GM23248 (cell line): ENCODE measurements around the gene FYB2. TPM values are rescaled to one million over a fixed set of nuclear protein-coding genes. Genes with fewer than 3 reads are reported as not detected.

Source experiments
- DNase-seq: peaks from one replicate; pipeline ENCODE4 v3.0.0-alpha.2; 2015
- H2AFZ ChIP-seq: fragments of 200-600 bp; sonication (generic); 2 replicates; pipeline ENCODE4 v1.6.1; 2016; ENCODE audit warnings: antibody characterized with exemption
- H3F3A ChIP-seq: fragments of 200-600 bp; sonication (generic); 2 replicates; pipeline ENCODE4 v1.6.1; 2016; ENCODE audit warnings: mild to moderate bottlenecking, antibody characterized with exemption, mixed run types; ENCODE audit not compliant: insufficient read depth
- H3K27ac ChIP-seq: fragments of 200-600 bp; sonication (generic); 2 replicates; pipeline ENCODE4 v1.5.1; 2016; ENCODE audit warnings: mild to moderate bottlenecking
- H3K27me3 ChIP-seq: fragments of 200-600 bp; sonication (generic); replicated peaks from 2 replicates; pipeline ENCODE4 v1.6.1; 2016; ENCODE audit warnings: mild to moderate bottlenecking; ENCODE audit not compliant: insufficient read depth
- H3K36me3 ChIP-seq: fragments of 200-600 bp; sonication (generic); 2 replicates; pipeline ENCODE4 v1.6.1; 2016; ENCODE audit warnings: low read depth, mild to moderate bottlenecking
- H3K4me1 ChIP-seq: fragments of 200-600 bp; sonication (generic); 2 replicates; pipeline ENCODE4 v1.6.1; 2016; ENCODE audit warnings: mild to moderate bottlenecking; ENCODE audit not compliant: insufficient read depth
- H3K4me2 ChIP-seq: fragments of 200-600 bp; sonication (generic); one replicate; pipeline ENCODE4 v1.6.1; 2016; ENCODE audit warnings: mild to moderate bottlenecking; ENCODE audit not compliant: unreplicated experiment
- H3K4me3 ChIP-seq: fragments of 200-600 bp; sonication (generic); 2 replicates; pipeline ENCODE4 v1.5.1; 2016; ENCODE audit warnings: mild to moderate bottlenecking
- H3K79me2 ChIP-seq: fragments of 200-600 bp; sonication (generic); 2 replicates; pipeline ENCODE4 v1.6.1; 2016; ENCODE audit warnings: mild to moderate bottlenecking; ENCODE audit not compliant: insufficient read depth
- H3K9ac ChIP-seq: fragments of 200-600 bp; sonication (generic); 2 replicates; pipeline ENCODE4 v1.6.1; 2016; ENCODE audit warnings: mild to moderate bottlenecking
- H3K9me2 ChIP-seq: fragments of 200-600 bp; sonication (generic); 2 replicates; pipeline ENCODE4 v1.6.1; 2016; ENCODE audit warnings: mixed run types, mild to moderate bottlenecking, moderate library complexity; ENCODE audit not compliant: insufficient read depth
- H3K9me3 ChIP-seq: fragments of 200-600 bp; sonication (generic); one replicate; pipeline ENCODE4 v1.6.1; 2017; ENCODE audit warnings: low read depth
- H4K20me1 ChIP-seq: fragments of 200-600 bp; sonication (generic); 2 replicates; pipeline ENCODE4 v1.6.0; 2016; ENCODE audit not compliant: insufficient read depth
- EZH2 ChIP-seq: fragments of 200-600 bp; sonication (generic); IDR thresholded peaks from 2 replicates; pipeline ENCODE4 v1.6.1; 2018; ENCODE audit warnings: antibody characterized with exemption, mild to moderate bottlenecking; ENCODE audit not compliant: insufficient read depth, poor library complexity, severe bottlenecking
- EZH2phosphoT487 ChIP-seq: fragments of 200-600 bp; sonication (generic); IDR thresholded peaks from 2 replicates; pipeline ENCODE4 v1.6.1; 2018; ENCODE audit warnings: antibody characterized with exemption, moderate library complexity, mild to moderate bottlenecking, low read depth; ENCODE audit not compliant: insufficient read depth
- WGBS, 2 experiments: methylation state at CpG; one replicate each; pipeline ENCODE4 v1.1.6; 2015 to 2017; ENCODE audit warnings: low lambda C conversion rate in 2 of 2, low coverage in 1 of 2; ENCODE audit errors: missing lambda C conversion rate in 2 of 2; 5-methylcytosine and 5-hydroxymethylcytosine counted together
- in situ Hi-C: fragments of 300-500 bp; cut with MboI; formaldehyde crosslinking; loops from 2 replicates; pipeline ENCODE4 v1.15.0; 2020
- polyA plus RNA-seq: library from polyadenylated mRNA; unstranded; fragments of >200 nt; fragmentation: Nextera tagmentation; extraction: Ambion mirVana; gene quantifications from 2 replicates; pipeline ENCODE4 v1.2.1, GENCODE V29; 2016
- total RNA-seq: library from RNA; depleted of rRNA; stranded (reverse); fragments of >200 nt; shearing (Covaris generic); gene quantifications from 2 replicates; pipeline ENCODE4 v1.2.3, GENCODE V29; 2014

Gene FYB2
- total and polyA plus RNA-seq, 2 experiments from 2014 or later = not detected

- Histone ChIP-seq H3K9ac (no peak overlapping the region), H3K27ac (no peak overlapping the region), H4K20me1 (no peaks in the 10 kb centered on the region), H3K9me3 (no peaks in the 10 kb centered on the region), H3K4me2 (peak overlapping the region; percentile 77), H3K4me3 (no peak overlapping the region; the same call in 1 of the 2 replicates), H3K4me1 (peaks cover 30% of the 10 kb centered on the region), H2AFZ (no peak overlapping the region), H3K27me3 (no peaks in the 10 kb centered on the region), H3K36me3 (no peaks in the 10 kb centered on the region), H3K9me2 (no peaks in the 10 kb centered on the region), H3K79me2 (no peaks in the 10 kb centered on the region), H3F3A (peaks cover 18% of the 10 kb centered on the region)
- no peak for TF ChIP-seq EZH2phosphoT487
- TF ChIP-seq EZH2 = no peak
- in situ Hi-C loops = no loop called here
- peak; percentile 76 for DNase-seq
Measured at GRCh38 chr1:56710646-56711045, 108.6 kb downstream of the FYB2 start.

- Histone ChIP-seq H3K4me1 (peaks cover 23% of the 10 kb centered on the region), H3K27ac (no peak overlapping the region), H3K4me2 (no peak overlapping the region), H3K9me2 (no peaks in the 10 kb centered on the region), H3K4me3 (no peak overlapping the region), H3K36me3 (no peaks in the 10 kb centered on the region), H3K27me3 (no peaks in the 10 kb centered on the region), H3K9me3 (no peaks in the 10 kb centered on the region), H2AFZ (no peak overlapping the region), H4K20me1 (no peaks in the 10 kb centered on the region), H3F3A (peaks cover 15% of the 10 kb centered on the region), H3K79me2 (no peaks in the 10 kb centered on the region), H3K9ac (no peak overlapping the region)
- DNase-seq = no peak
- in situ Hi-C loops = loop anchor here (10.0 kb wide), 1 partner anchor 1405 kb away; no protein-coding TSS in a partner anchor
- TF ChIP-seq EZH2phosphoT487 (no peak), EZH2 (no peak)
- WGBS, 2 experiments = 91 to 93% methylated on average over 2 of the region's 2 CpGs
Measured at GRCh38 chr1:56709995-56710394, 109.2 kb downstream of the FYB2 start.

GRCh38 chr1:56709269-56709880 is 109.8 kb downstream of the FYB2 start:
- Histone ChIP-seq H3K36me3 (no peaks in the 10 kb centered on the region), H4K20me1 (no peaks in the 10 kb centered on the region), H2AFZ (no peak overlapping the region), H3K4me2 (no peak overlapping the region), H3K9ac (no peak overlapping the region), H3K4me3 (no peak overlapping the region), H3K9me2 (no peaks in the 10 kb centered on the region), H3K9me3 (no peaks in the 10 kb centered on the region), H3K4me1 (peaks cover 21% of the 10 kb centered on the region), H3F3A (peaks cover 15% of the 10 kb centered on the region), H3K79me2 (no peaks in the 10 kb centered on the region), H3K27ac (no peak overlapping the region), H3K27me3 (no peaks in the 10 kb centered on the region)
- TF ChIP-seq EZH2phosphoT487 (no peak), EZH2 (no peak)
- in situ Hi-C loops = loop anchor here (10.0 kb wide), 1 partner anchor 1405 kb away; no protein-coding TSS in a partner anchor
- DNase-seq = peak; percentile 64
- WGBS, 2 experiments = 20% methylated on average over 2 of the region's 2 CpGs

- Histone ChIP-seq H3K36me3 (no peaks in the 10 kb centered on the region), H3K9me3 (no peaks in the 10 kb centered on the region), H3K79me2 (no peaks in the 10 kb centered on the region), H3K9me2 (no peaks in the 10 kb centered on the region), H3K27ac (no peak overlapping the region), H3K4me2 (no peak overlapping the region), H3K9ac (no peak overlapping the region), H3K4me1 (peaks cover 21% of the 10 kb centered on the region), H2AFZ (no peak overlapping the region), H3F3A (peaks cover 15% of the 10 kb centered on the region), H3K4me3 (no peak overlapping the region), H4K20me1 (no peaks in the 10 kb centered on the region), H3K27me3 (no peaks in the 10 kb centered on the region)
- WGBS, 2 experiments = 87 to 94% methylated on average over 4 of the region's 4 CpGs
- DNase-seq = no peak
- in situ Hi-C loops = loop anchor here (10.0 kb wide), 1 partner anchor 1403 kb away; no protein-coding TSS in a partner anchor
- TF ChIP-seq EZH2phosphoT487 = no peak
- TF ChIP-seq EZH2 = no peak
Measured at GRCh38 chr1:56707379-56707778, 111.8 kb downstream of the FYB2 start.
